A673 (cell line): ENCODE results near the gene XPO5.

Experiments used
- EZH2 ChIP-seq: fragments of 200-600 bp; sonication (generic); IDR thresholded peaks from 2 replicates; pipeline ENCODE4 v1.6.1; 2017; ENCODE audit warnings: borderline replicate concordance, low read depth, mild to moderate bottlenecking, mixed read lengths, antibody characterized with exemption, low read length; ENCODE audit not compliant: poor library complexity, severe bottlenecking
- TF ChIP-seq, protein P1 (sequence below): fragments of 300-800, 200-600 bp; sonication (generic); conservative IDR thresholded peaks from 2 replicates; pipeline ENCODE4 v1.5.1; 2017; ENCODE audit warnings: low read depth, mild to moderate bottlenecking, antibody characterized with exemption, low read length, moderate library complexity, mixed read lengths

DNA sequence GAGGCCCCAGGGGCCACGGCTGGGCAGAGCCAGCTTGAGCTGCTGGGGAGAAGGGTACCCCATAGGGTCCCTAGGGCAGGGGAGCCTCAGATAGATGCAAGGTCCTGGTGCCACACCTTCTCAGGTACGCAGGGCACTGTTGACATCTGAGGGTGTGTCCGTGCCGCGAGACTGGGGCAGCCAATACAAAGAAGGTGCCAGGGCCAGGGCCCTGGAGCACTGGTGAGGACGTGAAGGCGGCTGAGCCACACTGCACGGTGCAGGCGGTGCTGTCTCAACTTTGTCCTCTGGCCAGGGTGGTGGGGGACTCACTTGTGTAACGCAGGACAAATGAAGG is 65.0 kb downstream of the XPO5 start:
- TF ChIP-seq, protein P1, sequence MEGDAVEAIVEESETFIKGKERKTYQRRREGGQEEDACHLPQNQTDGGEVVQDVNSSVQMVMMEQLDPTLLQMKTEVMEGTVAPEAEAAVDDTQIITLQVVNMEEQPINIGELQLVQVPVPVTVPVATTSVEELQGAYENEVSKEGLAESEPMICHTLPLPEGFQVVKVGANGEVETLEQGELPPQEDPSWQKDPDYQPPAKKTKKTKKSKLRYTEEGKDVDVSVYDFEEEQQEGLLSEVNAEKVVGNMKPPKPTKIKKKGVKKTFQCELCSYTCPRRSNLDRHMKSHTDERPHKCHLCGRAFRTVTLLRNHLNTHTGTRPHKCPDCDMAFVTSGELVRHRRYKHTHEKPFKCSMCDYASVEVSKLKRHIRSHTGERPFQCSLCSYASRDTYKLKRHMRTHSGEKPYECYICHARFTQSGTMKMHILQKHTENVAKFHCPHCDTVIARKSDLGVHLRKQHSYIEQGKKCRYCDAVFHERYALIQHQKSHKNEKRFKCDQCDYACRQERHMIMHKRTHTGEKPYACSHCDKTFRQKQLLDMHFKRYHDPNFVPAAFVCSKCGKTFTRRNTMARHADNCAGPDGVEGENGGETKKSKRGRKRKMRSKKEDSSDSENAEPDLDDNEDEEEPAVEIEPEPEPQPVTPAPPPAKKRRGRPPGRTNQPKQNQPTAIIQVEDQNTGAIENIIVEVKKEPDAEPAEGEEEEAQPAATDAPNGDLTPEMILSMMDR, result no peak
- TF ChIP-seq EZH2, result no peak
